ENCODE data around the gene ZFPL1. TPM values are rescaled to one million over a fixed set of nuclear protein-coding genes. Genes with fewer than 3 reads are reported as not detected.

ZFPL1 gene
- total and polyA plus RNA-seq, 12 donors, result 33.7 to 90.3 (median 42.4) TPM

GRCh38 chr11:65078786-65079342 lies 5.2 kb upstream of the ZFPL1 start:
- DNase-seq, result no peak
- TF ChIP-seq POLR2A (IDR thresholded peaks at IDR 0.05) (no peak), CTCF (IDR thresholded peaks at IDR 0.05) (no peak)
- H3K4me1 ChIP-seq (replicated peaks in 1 of 2), result peaks cover 0 to 7% of the 10 kb centered on the region in 2 donors
- no peak overlapping the region for H3K4me3 ChIP-seq
- H3K27me3 ChIP-seq, result no peaks in the 10 kb centered on the region
- no peaks in the 10 kb centered on the region for H3K9me3 ChIP-seq (replicated peaks in 1 of 3)
- H3K27ac ChIP-seq, result no peak overlapping the region
- no peaks in the 10 kb centered on the region for H3K36me3 ChIP-seq (replicated peaks in 1 of 2)
- 92 to 98% (median 94%) methylated on average over 5 to 9 of the region's 9 CpGs for WGBS, 4 donors
- intact Hi-C loops (cut with DNase I), result loop anchor here in 1 of 2 donors (10.0 kb wide), 1 partner anchor 64 kb away; the partner anchor contains the start of gene ARL2

GRCh38 chr11:65083134-65083833 lies 738 bp upstream of the ZFPL1 start:
- peaks cover 12 to 20% of the 10 kb centered on the region in 2 donors for H3K4me1 ChIP-seq (replicated peaks in 1 of 2)
- H3K4me3 ChIP-seq, result peak overlapping the region in 2 of 4 donors; percentile 76 to 93
- no peaks in the 10 kb centered on the region for H3K9me3 ChIP-seq (replicated peaks in 1 of 3)
- WGBS, 4 donors, result 2 to 7% (median 4%) methylated on average over 11 to 13 of the region's 13 CpGs
- no peak for DNase-seq
- H3K36me3 ChIP-seq (replicated peaks in 1 of 2), result peaks cover 0 to 29% of the 10 kb centered on the region in 2 donors
- TF ChIP-seq POLR2A (IDR thresholded peaks at IDR 0.05) (no peak), CTCF (IDR thresholded peaks at IDR 0.05) (no peak)
- H3K27me3 ChIP-seq, result no peaks in the 10 kb centered on the region
- peak overlapping the region in 3 of 5 donors; percentile 84 to 93 (median 90) for H3K27ac ChIP-seq
- intact Hi-C loops (cut with DNase I), result no loop called here

GRCh38 chr11:65084598-65085375 lies 765 bp downstream of the ZFPL1 start:
- Histone ChIP-seq H3K36me3 (replicated peaks in 1 of 2) (peaks cover 0 to 44% of the 10 kb centered on the region in 2 donors), H3K27me3 (no peaks in the 10 kb centered on the region), H3K4me3 (peak overlapping the region; percentile 41 to 93 (median 80)), H3K9me3 (replicated peaks in 1 of 3) (no peaks in the 10 kb centered on the region), H3K4me1 (replicated peaks in 1 of 2) (peaks cover 12 to 20% of the 10 kb centered on the region in 2 donors), H3K27ac (peak overlapping the region; percentile 84 to 93 (median 90))
- TF ChIP-seq POLR2A (IDR thresholded peaks at IDR 0.05), result no peak
- TF ChIP-seq CTCF (IDR thresholded peaks at IDR 0.05), result no peak
- no peak for DNase-seq
- 20 to 42% (median 35%) methylated on average over 16 to 23 of the region's 23 CpGs for WGBS, 4 donors
- intact Hi-C loops (cut with DNase I), result no loop called here

GRCh38 chr11:65085446-65085845 lies 1.4 kb downstream of the ZFPL1 start:
- Histone ChIP-seq H3K4me3 (no peak overlapping the region), H3K4me1 (replicated peaks in 1 of 2) (peaks cover 12 to 20% of the 10 kb centered on the region in 2 donors), H3K27ac (no peak overlapping the region), H3K9me3 (replicated peaks in 1 of 3) (no peaks in the 10 kb centered on the region), H3K36me3 (replicated peaks in 1 of 2) (peaks cover 0 to 46% of the 10 kb centered on the region in 2 donors), H3K27me3 (no peaks in the 10 kb centered on the region)
- WGBS, 4 donors, result 75 to 87% (median 81%) methylated on average over 4 of the region's 4 CpGs
- TF ChIP-seq POLR2A (IDR thresholded peaks at IDR 0.05) (no peak), CTCF (IDR thresholded peaks at IDR 0.05) (no peak)
- intact Hi-C loops (cut with DNase I), result no loop called here
- DNase-seq, result no peak

Measured in adrenal gland (tissue), 12 donors.